Ovary (tissue), 9 donors: ENCODE data around the gene L3MBTL2. TPM values are rescaled to one million over a fixed set of nuclear protein-coding genes. Genes with fewer than 3 reads are reported as not detected.

Experiments used
- DNase-seq, 5 donors: peaks; one replicate each; pipeline ENCODE4 v3.0.0-alpha.2; 2019 to 2020
- H3K27ac ChIP-seq, 2 donors: fragments of 200-600 bp; one replicate each; pipeline versions ENCODE4 v1.5.1 to v1.8.0; 2019 to 2022
- H3K27me3 ChIP-seq: fragments of 200-600 bp; one replicate; pipeline ENCODE4 v1.8.0; 2022
- H3K36me3 ChIP-seq: fragments of 200-600 bp; sonication (generic); one replicate; pipeline ENCODE4 v1.5.1; 2019
- H3K4me1 ChIP-seq: one replicate; pipeline ENCODE4 v1.8.1; 2013; ENCODE audit warnings: mild to moderate bottlenecking, moderate library complexity; ENCODE audit not compliant: insufficient read depth
- H3K4me3 ChIP-seq: fragments of 200-600 bp; sonication (generic); one replicate; pipeline ENCODE4 v1.5.1; 2017
- H3K9me3 ChIP-seq, 2 donors: fragments of 200-600 bp in 1 of 2; sonication (generic) in 1 of 2; one replicate each; pipeline versions ENCODE4 v1.5.1 to v1.8.1; 2013 to 2019; ENCODE audit warnings: mild to moderate bottlenecking in 1 of 2, moderate library complexity in 1 of 2
- EP300 ChIP-seq: sonication (generic); formaldehyde crosslinking; IDR thresholded peaks from one replicate; pipeline ENCODE4 v1.6.1; 2017; ENCODE audit warnings: antibody characterized with exemption
- POLR2A ChIP-seq: fragments of 450-650 bp; IDR thresholded peaks from one replicate; pipeline ENCODE4 v1.6.1; 2017; ENCODE audit warnings: antibody characterized with exemption, mild to moderate bottlenecking, moderate library complexity
- WGBS, 3 donors: extraction: QIAGEN DNeasy Blood & Tissue Kit in 1 of 3; methylation state at CpG; one replicate each; pipeline versions ENCODE4 v1.1.5 to v1.1.7; 2013 to 2017; 5-methylcytosine and 5-hydroxymethylcytosine counted together
- intact Hi-C, 4 donors: fragments of 100-400 bp; cut with DNase I; formaldehyde crosslinking; loops; one replicate each; pipeline versions ENCODE4 v1.11.0 to v1.15.1; 2022 to 2023
- polyA plus RNA-seq, 2 donors: library from polyadenylated mRNA; stranded (reverse); fragments of 200-250 nt in 1 of 2; fragments of 350-450 nt in 1 of 2; fragmentation: Illumina TruSeq in 1 of 2; extraction: RNeasy Lipid Tissue Mini Kit (QIAGEN cat#74804) in 1 of 2; gene quantifications; one replicate each; pipeline ENCODE4 v1.2.3, GENCODE V29; 2013 to 2014
- total RNA-seq, 7 donors: library from RNA; depleted of rRNA in 2 of 7; stranded (reverse); fragments of >200 nt in 2 of 7; fragmentation: NEBNext Ultra II Directional in 3 of 7; extraction: Animal tissue kit (Norgen Biotek cat#: 25700) in 3 of 7; gene quantifications; one replicate each; pipeline versions ENCODE4 v1.1.0 to v1.2.4, GENCODE V29; 2016 to 2023
- TF ChIP-seq, protein P1 (sequence below), 3 donors: fragments of 450-650 bp in 2 of 3; fragments of 200-600 bp in 1 of 3; IDR thresholded peaks; one replicate each; pipeline versions ENCODE4 v1.5.1 to v1.8.0; 2016 to 2022; ENCODE audit warnings: antibody characterized with exemption in 3 of 3, mild to moderate bottlenecking in 1 of 3
- donor health status: DM: no; HTN: no; CAD: no; lungs with moderate emphysema.
- donor health status: DM: no; HTN: no; CAD: no.
- donor health status: Bipolar disorder and iron deficiency.
- donor health status: DM: yes; HTN: yes; CAD: no.
- donor health status: DM: no; HTN: no; CAD: no.
- donor health status: DM: yes; HTN: yes; CAD: no.

L3MBTL2 gene
- total and polyA plus RNA-seq, 9 donors: 8.9 to 32.1 (median 25.3) TPM

DNA sequence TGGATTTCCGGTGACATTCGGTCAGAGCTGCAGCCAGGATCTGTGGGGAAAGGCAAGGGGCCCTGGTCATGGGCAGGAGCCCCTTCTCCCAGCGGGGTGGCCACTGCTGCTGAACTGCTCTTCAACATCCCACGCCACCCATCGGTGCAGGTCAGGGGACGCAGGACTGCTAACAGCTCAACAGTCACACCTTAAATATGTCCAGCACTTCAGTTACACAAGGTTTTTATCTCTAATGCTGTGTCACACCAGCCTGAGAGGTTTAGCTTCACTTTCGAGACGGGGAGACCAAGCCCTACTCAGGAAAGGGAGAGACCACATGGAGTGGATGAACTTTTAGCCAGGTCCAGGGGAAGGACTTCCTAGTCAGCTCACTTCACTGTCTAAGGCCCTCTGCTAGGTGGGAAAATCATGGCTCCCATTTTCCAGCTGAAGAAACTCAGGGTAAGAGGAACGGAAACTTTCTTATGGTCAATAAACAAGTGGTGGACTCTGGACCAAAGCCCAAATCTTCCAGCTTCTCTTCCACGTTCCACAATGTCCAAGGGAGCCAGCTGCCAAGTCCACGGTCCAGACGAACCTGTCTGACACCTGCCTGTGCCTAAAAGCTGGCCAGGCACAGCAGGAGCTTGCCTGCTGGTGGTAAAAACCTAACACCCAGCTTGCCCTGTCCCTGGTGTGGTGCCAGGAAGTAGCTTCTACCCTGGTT is 56.6 kb downstream of the L3MBTL2 start:
- Histone ChIP-seq H3K27me3 (no peaks in the 10 kb centered on the region), H3K9me3 (no peaks in the 10 kb centered on the region), H3K36me3 (no peaks in the 10 kb centered on the region), H3K27ac (no peak overlapping the region), H3K4me1 (no peaks in the 10 kb centered on the region), H3K4me3 (no peak overlapping the region)
- TF ChIP-seq, protein P1, sequence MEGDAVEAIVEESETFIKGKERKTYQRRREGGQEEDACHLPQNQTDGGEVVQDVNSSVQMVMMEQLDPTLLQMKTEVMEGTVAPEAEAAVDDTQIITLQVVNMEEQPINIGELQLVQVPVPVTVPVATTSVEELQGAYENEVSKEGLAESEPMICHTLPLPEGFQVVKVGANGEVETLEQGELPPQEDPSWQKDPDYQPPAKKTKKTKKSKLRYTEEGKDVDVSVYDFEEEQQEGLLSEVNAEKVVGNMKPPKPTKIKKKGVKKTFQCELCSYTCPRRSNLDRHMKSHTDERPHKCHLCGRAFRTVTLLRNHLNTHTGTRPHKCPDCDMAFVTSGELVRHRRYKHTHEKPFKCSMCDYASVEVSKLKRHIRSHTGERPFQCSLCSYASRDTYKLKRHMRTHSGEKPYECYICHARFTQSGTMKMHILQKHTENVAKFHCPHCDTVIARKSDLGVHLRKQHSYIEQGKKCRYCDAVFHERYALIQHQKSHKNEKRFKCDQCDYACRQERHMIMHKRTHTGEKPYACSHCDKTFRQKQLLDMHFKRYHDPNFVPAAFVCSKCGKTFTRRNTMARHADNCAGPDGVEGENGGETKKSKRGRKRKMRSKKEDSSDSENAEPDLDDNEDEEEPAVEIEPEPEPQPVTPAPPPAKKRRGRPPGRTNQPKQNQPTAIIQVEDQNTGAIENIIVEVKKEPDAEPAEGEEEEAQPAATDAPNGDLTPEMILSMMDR (IDR thresholded peaks at IDR 0.05): no peak
- TF ChIP-seq POLR2A: no peak
- TF ChIP-seq EP300: no peak
- DNase-seq: no peak
- intact Hi-C loops: no loop called here
- 78 to 83% (median 82%) methylated on average over 12 of the region's 12 CpGs for WGBS, 3 donors

DNA sequence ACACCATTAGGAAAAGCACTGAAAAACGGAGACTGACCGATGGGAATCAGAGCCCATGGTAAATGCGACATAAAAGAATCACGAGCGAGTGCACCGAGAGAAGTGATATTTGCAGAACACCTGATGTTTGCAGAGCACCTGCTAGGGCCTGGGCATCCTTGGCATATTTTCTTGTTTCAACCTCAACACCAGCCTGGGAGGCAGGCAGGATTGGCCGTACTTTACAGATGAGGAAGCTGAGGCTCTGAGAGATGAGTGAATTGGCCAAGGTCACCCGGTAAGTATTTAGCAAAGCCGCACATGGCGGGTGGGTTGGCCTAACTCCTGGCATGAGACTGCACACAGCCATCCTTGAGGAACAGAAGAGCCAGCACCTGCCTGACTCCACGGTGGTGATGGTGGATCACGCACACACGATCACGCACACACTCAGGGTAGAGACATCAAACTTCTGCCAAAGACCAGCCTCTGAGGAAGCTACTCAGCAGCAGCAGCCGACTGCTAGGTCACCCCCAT is 57.2 kb downstream of the L3MBTL2 start:
- no peak for DNase-seq

DNA sequence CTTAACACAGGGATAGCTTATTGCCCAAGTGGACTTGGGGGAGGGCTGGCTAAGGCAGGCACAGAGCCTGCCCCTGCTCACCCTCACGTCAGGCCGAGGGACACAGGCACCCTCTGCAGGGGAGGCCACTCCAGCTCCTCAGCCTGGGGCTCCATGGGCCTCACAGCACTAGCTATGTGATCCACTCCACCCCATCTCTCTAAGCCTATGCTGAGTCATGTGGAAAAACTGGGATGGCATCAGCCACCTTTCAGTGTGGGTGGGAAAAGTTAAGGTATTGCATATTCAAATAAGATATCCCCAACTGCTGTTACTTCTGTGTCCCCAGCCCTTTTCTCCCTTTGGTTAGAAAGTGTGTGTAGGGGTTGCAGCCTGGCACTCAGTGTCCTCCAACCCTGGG is 58.6 kb downstream of the L3MBTL2 start:
- intact Hi-C loops: no loop called here
- WGBS, 3 donors: 84 to 97% (median 96%) methylated on average over 2 of the region's 2 CpGs
- no peak overlapping the region for H3K4me3 ChIP-seq

More for the DNA sequence above, 57.2 kb downstream of the L3MBTL2 start:
- WGBS, 3 donors: 88 to 92% (median 91%) methylated on average over 15 of the region's 15 CpGs
- TF ChIP-seq EP300 (no peak), POLR2A (no peak)
- TF ChIP-seq, protein P1 (IDR thresholded peaks at IDR 0.05): no peak
- intact Hi-C loops: no loop called here
- no peak overlapping the region for H3K27ac ChIP-seq
- H3K4me1 ChIP-seq: no peaks in the 10 kb centered on the region
- H3K4me3 ChIP-seq: no peak overlapping the region
- no peaks in the 10 kb centered on the region for H3K27me3 ChIP-seq
- no peaks in the 10 kb centered on the region for H3K9me3 ChIP-seq
- no peaks in the 10 kb centered on the region for H3K36me3 ChIP-seq

DNA sequence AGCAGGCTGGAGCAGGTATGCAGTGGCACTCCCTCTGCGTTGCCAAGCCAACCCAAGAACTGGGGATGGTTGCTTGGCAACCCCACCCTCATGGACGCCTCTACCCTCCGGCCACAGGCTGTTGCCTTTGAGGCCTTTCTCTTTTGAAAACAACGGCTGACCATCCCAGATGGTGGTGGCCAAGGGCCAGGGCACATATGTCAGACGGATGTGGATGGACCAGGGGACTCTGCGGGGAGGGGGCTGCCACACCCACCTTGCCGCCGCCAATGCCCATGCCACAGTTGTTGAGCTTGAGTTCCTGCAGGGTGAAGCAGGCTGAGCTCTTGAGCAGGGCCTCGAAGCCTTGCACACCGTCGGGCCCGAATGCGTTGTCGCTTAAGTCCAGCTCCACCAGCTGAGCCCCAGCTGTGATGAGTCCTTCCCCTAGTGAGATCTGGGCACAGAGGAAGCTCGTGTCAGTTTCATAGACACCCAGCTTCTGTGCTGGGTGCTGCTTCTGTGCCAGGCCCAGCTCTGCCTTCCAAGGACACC is 59.4 kb downstream of the L3MBTL2 start:
- no peaks in the 10 kb centered on the region for H3K36me3 ChIP-seq
- H3K4me3 ChIP-seq: no peak overlapping the region
- TF ChIP-seq POLR2A (no peak), EP300 (no peak)
- TF ChIP-seq, protein P1 (IDR thresholded peaks at IDR 0.05): no peak
- intact Hi-C loops: no loop called here
- no peaks in the 10 kb centered on the region for H3K9me3 ChIP-seq
- WGBS, 3 donors: 82 to 86% (median 83%) methylated on average over 12 to 15 of the region's 15 CpGs
- no peak overlapping the region for H3K27ac ChIP-seq
- no peak for DNase-seq
- no peaks in the 10 kb centered on the region for H3K4me1 ChIP-seq
- H3K27me3 ChIP-seq: no peaks in the 10 kb centered on the region

More for the DNA sequence above, 58.6 kb downstream of the L3MBTL2 start:
- Histone ChIP-seq H3K9me3 (no peaks in the 10 kb centered on the region), H3K4me1 (no peaks in the 10 kb centered on the region), H3K27me3 (no peaks in the 10 kb centered on the region), H3K27ac (no peak overlapping the region), H3K36me3 (no peaks in the 10 kb centered on the region)
- no peak for DNase-seq
- TF ChIP-seq, protein P1 (IDR thresholded peaks at IDR 0.05): no peak
- TF ChIP-seq EP300 (no peak), POLR2A (no peak)
